ENCODE data around the gene NLRP1.

Gene NLRP1

DNA sequence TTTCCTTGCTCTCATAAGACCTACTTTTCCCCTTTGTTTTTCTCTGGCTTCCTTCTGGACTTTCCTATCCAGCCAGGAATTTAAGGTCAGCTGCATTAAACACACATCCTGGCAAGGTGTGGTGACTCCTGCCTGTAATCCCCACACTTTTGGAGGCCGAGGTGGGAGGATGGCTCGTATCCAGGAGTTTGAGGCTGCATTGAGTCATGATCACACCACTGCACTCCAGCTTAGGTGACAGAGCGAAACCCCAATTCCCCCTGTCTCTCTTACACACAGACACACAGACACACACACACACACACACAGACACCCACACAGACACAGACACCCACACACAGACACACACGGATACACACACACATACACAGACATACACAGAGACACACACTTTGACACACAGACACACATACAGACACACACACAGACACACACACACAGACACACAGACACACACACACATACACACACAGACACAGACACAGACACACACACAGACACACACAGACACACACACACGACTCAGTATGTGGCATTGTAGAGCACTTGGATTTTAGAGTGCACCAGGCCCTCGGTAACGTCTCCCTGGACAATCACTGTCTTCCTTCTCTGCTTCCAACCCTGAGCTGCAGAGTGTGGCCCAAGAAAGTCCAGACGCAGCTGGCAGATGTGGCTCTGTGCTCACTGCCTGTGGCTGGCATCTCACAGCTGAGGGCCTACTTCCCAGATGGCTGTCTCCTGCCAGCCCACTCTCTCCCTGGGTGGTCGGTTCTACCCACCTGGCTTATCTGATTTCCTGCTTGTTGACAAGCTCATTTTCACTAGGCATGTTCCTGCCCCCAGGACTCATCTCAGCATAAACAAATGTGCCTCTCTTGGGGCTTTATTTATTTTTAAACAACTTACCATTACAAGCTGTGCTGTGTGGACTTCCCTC lies 39.0 kb downstream of the NLRP1 start:
- no peaks in the 10 kb centered on the region for H3K27me3 ChIP-seq (ENCODE audit: control insufficient read depth, insufficient read depth, low read length)
- H3K4me3 ChIP-seq (ENCODE audit: low read length) = no peak overlapping the region
- H3K36me3 ChIP-seq (ENCODE audit: control insufficient read depth, low read depth, low read length) = no peaks in the 10 kb centered on the region
- H3K27ac ChIP-seq (ENCODE audit: low read length) = no peak overlapping the region
- H3K9ac ChIP-seq (ENCODE audit: low read length) = no peak overlapping the region
- no peaks in the 10 kb centered on the region for H3K9me3 ChIP-seq (ENCODE audit: control insufficient read depth, low read depth, low read length)
- H3K4me1 ChIP-seq (ENCODE audit: control insufficient read depth, low read depth, low read length) = peaks cover 8% of the 10 kb centered on the region

DNA sequence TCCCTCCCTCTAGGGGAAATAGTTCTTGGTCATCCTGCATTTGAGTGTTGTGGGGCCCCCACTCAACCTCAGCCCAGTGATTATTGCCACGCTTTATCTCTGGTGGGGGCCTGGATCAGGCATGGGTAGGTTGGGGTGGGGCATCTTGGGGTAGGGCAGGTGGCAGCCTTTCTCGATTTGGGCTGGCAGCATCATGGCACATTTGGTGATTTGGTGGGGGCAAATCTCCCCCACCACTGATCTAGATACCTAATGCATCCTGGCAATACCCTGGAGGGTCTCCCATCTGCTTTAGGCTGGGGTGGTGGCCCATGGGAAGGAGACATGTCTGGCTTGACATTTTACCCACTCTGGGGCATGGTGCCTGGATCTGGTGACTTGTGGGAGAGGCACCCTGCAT lies 40.2 kb downstream of the NLRP1 start:
- Histone ChIP-seq H3K4me3 (ENCODE audit: low read length) (no peak overlapping the region), H3K4me1 (ENCODE audit: control insufficient read depth, low read depth, low read length) (peaks cover 8% of the 10 kb centered on the region), H3K9ac (ENCODE audit: low read length) (no peak overlapping the region), H3K9me3 (ENCODE audit: control insufficient read depth, low read depth, low read length) (no peaks in the 10 kb centered on the region), H3K36me3 (ENCODE audit: control insufficient read depth, low read depth, low read length) (no peaks in the 10 kb centered on the region), H3K27ac (ENCODE audit: low read length) (no peak overlapping the region), H3K27me3 (ENCODE audit: control insufficient read depth, insufficient read depth, low read length) (no peaks in the 10 kb centered on the region)

DNA sequence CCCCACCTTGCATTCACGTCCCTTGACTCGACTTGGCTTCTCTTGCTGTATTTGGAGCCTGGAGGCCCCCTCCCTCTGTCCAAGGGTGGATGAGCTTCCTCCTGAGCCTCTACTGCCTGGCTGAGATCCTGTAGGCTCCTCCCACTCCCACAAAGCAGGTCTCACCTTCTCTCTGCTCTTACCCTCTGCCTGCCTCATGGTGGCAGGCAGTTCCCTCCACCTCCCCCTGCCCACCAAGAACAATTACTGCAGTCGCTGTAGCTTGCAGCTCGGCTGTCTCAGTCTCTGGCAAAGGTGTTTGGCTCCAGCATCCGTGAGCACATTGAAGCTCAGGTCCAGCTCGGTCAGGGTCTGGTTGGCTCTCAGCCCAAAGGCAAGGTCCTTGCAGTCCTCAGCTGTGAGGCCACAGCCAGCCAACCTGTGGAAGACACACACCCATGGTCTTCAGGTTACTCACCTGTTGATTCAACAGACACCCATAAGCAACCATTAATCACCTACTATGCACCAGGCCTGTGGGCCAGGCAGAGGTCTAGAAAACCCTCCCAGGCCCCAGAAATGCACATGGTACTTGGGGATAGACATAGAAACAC lies 42.6 kb downstream of the NLRP1 start:
- H3K9ac ChIP-seq (ENCODE audit: low read length) = no peak overlapping the region

DNA sequence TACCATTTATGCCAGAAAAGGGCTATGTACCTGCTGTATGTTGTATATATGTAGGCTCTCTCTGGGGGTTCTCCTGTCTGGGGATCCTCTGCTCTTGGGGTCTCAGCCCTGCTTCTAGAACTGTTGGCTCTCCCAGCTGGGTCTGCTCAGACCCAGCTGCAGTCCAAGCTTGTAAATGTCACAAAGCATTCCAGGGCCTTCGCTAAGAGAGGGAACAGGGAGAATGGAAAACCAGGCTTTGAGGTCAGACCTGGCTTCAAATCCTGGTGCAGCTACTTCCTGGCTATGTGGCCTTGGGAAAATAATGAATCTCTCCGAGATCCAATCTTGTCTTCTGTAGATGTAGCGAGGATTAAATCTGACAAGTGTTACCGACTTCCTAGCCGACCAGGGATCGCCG lies 44.0 kb downstream of the NLRP1 start:
- no peaks in the 10 kb centered on the region for H3K36me3 ChIP-seq (ENCODE audit: control insufficient read depth, low read depth, low read length)

More for the DNA sequence above, 42.6 kb downstream of the NLRP1 start:
- H3K36me3 ChIP-seq (ENCODE audit: control insufficient read depth, low read depth, low read length) = no peaks in the 10 kb centered on the region
- H3K9me3 ChIP-seq (ENCODE audit: control insufficient read depth, low read depth, low read length) = no peaks in the 10 kb centered on the region
- H3K27ac ChIP-seq (ENCODE audit: low read length) = no peak overlapping the region
- H3K4me1 ChIP-seq (ENCODE audit: control insufficient read depth, low read depth, low read length) = peaks cover 8% of the 10 kb centered on the region
- H3K4me3 ChIP-seq (ENCODE audit: low read length) = no peak overlapping the region
- no peaks in the 10 kb centered on the region for H3K27me3 ChIP-seq (ENCODE audit: control insufficient read depth, insufficient read depth, low read length)

DNA sequence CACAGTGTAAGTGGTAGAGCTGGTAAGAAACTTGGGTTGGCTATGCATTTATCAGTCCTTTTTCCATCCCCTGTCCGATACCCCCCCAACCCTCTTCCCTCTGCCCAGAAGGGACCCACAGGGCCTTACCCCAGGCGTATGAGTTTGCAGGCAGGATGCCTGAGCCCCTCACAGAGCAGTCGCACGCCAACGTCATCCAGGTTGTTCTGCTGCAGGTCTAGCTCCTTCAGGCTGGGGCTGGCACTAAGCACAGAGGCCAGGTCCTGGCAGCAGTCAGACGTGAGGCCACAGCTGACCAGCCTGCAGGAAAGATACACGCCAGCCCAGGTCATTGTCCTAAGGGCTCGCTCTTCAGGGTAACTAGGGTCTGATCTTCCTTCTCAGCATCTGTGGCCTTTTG lies 45.0 kb downstream of the NLRP1 start:
- peaks cover 8% of the 10 kb centered on the region for H3K4me1 ChIP-seq (ENCODE audit: control insufficient read depth, low read depth, low read length)
- H3K4me3 ChIP-seq (ENCODE audit: low read length) = no peak overlapping the region
- no peak overlapping the region for H3K27ac ChIP-seq (ENCODE audit: low read length)
- H3K27me3 ChIP-seq (ENCODE audit: control insufficient read depth, insufficient read depth, low read length) = no peaks in the 10 kb centered on the region
- H3K9ac ChIP-seq (ENCODE audit: low read length) = no peak overlapping the region
- no peaks in the 10 kb centered on the region for H3K36me3 ChIP-seq (ENCODE audit: control insufficient read depth, low read depth, low read length)
- H3K9me3 ChIP-seq (ENCODE audit: control insufficient read depth, low read depth, low read length) = no peaks in the 10 kb centered on the region

More for the DNA sequence above, 44.0 kb downstream of the NLRP1 start:
- H3K27ac ChIP-seq (ENCODE audit: low read length) = no peak overlapping the region
- H3K9ac ChIP-seq (ENCODE audit: low read length) = no peak overlapping the region
- H3K4me3 ChIP-seq (ENCODE audit: low read length) = no peak overlapping the region
- H3K9me3 ChIP-seq (ENCODE audit: control insufficient read depth, low read depth, low read length) = no peaks in the 10 kb centered on the region
- H3K27me3 ChIP-seq (ENCODE audit: control insufficient read depth, insufficient read depth, low read length) = no peaks in the 10 kb centered on the region
- H3K4me1 ChIP-seq (ENCODE audit: control insufficient read depth, low read depth, low read length) = peaks cover 8% of the 10 kb centered on the region

DNA sequence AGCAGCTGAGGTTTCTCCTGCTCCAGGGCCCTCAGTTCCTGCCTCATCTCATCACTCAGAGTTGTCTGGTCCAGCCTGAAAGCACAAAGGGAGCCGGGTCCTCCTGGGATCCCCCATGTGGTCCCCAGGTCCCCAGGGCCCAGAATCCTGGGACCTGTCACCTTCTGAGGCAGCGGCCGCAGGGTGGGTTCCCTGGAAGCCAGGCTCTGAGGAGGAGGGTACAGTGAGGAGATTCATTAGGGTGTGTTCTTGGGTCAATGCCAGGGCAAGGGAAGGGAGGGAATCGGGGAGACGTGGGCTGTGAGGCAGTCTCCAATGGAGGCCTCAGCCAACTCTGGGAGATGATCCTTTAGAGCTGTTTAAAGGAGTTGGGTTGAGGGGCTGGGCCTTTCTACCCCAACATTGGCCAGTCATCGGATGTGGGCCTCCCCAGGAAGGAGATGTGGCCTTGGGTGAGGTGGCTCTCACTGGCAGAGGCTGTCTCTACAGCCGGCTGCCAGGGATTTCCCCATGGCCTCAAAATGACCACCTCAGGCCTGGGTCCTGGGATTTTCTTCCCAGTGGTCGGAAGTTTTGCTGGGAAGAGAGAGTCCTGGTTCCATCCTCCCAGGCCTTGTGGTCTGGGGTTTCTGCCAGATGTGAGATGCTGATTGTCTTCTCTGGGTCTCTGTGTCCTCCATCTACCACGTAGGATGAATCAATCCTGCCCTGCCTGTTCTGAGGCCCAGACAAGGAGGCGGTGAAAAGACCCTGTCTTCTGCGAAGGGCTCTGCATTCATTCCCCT lies 47.3 kb downstream of the NLRP1 start:
- Histone ChIP-seq H3K36me3 (ENCODE audit: control insufficient read depth, low read depth, low read length) (no peaks in the 10 kb centered on the region), H3K4me3 (ENCODE audit: low read length) (no peak overlapping the region), H3K4me1 (ENCODE audit: control insufficient read depth, low read depth, low read length) (peaks cover 8% of the 10 kb centered on the region), H3K27ac (ENCODE audit: low read length) (no peak overlapping the region), H3K9ac (ENCODE audit: low read length) (no peak overlapping the region), H3K27me3 (ENCODE audit: control insufficient read depth, insufficient read depth, low read length) (no peaks in the 10 kb centered on the region), H3K9me3 (ENCODE audit: control insufficient read depth, low read depth, low read length) (no peaks in the 10 kb centered on the region)

DNA sequence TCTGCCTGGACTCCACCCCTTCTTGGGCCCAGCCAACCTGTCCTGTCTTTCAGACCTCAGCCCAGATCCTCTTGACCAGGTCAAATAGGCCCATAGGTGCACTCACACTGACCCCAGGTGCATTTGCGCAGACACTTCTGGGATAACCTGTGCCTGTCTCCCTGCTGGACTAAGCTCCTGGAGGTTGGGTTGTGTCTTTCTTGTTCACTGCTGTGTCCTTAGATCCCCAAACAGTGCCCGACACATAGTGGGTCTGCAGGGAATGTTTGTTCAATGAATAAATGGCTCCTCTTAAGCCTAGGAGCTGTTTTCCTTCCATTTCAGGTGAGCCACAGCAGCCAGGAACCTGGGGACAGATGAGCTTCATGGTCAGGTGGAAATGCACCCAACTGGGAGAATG lies 48.9 kb downstream of the NLRP1 start:
- H3K9ac ChIP-seq (ENCODE audit: low read length) = no peak overlapping the region
- no peaks in the 10 kb centered on the region for H3K36me3 ChIP-seq (ENCODE audit: control insufficient read depth, low read depth, low read length)
- H3K27me3 ChIP-seq (ENCODE audit: control insufficient read depth, insufficient read depth, low read length) = no peaks in the 10 kb centered on the region
- H3K4me1 ChIP-seq (ENCODE audit: control insufficient read depth, low read depth, low read length) = no peaks in the 10 kb centered on the region
- no peak overlapping the region for H3K4me3 ChIP-seq (ENCODE audit: low read length)
- no peaks in the 10 kb centered on the region for H3K9me3 ChIP-seq (ENCODE audit: control insufficient read depth, low read depth, low read length)
- H3K27ac ChIP-seq (ENCODE audit: low read length) = no peak overlapping the region

DNA sequence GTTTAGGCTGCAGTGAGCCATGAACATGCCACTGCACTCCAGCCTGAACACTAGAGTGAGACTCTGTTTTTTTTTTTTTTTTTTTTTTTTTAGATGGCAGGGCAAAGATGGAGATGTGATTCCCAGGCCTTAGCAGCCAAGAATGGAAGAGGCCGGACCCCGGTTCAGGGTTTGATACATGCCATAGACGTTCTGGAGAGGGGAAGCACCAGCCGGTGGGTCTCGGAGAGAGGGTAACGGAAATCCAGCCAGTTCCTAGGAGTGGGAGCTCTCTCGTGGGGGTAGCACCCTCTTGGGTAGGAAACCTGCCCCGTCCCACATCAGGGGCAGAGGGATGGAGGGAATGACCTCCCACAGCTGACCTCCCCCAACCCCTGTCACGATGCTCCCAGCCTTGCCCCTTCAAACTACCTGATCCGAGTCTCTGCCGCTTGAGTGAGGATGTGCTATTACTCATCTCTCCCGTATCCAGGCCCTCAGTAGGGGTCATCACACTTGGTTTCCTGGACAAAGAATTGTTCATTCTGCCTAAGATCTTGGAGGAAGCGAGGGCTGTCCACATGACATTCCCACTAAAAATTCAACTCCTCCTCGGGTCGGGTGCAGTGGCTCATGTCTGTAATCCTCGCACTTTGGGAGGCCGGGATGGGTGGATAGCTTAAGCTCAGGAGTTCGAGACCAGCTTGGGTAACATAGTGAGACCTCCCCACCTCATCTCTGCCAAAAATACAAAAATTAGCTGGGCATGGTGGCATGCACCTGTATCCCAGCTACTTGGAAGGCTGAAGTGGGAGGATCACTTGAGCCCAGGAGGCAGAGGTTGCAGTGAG lies 50.6 kb downstream of the NLRP1 start:
- Histone ChIP-seq H3K9me3 (ENCODE audit: control insufficient read depth, low read depth, low read length) (no peaks in the 10 kb centered on the region), H3K27me3 (ENCODE audit: control insufficient read depth, insufficient read depth, low read length) (no peaks in the 10 kb centered on the region), H3K27ac (ENCODE audit: low read length) (no peak overlapping the region), H3K9ac (ENCODE audit: low read length) (no peak overlapping the region), H3K36me3 (ENCODE audit: control insufficient read depth, low read depth, low read length) (no peaks in the 10 kb centered on the region), H3K4me1 (ENCODE audit: control insufficient read depth, low read depth, low read length) (no peaks in the 10 kb centered on the region), H3K4me3 (ENCODE audit: low read length) (no peak overlapping the region)

DNA sequence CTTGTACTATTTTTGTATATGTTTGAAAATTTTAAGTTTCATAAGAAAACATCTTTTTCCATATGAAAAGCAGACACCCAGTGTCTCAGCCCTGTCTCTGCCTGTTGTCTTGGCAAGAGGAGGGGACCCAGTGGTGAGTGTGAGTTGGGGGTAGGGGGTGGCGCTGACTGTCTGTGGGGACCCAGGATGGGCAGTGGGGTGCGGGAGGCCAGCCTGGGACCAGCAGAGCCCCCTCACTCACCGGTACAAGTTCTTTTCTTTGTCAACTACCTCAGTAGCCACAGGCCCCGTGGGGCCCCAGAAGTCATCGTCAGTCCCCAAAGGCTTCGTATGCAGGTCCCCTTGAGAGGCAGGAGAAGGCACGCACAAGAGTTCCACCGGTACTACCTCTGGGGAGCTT lies 51.7 kb downstream of the NLRP1 start:
- H3K9ac ChIP-seq (ENCODE audit: low read length) = no peak overlapping the region
- H3K27ac ChIP-seq (ENCODE audit: low read length) = no peak overlapping the region
- no peaks in the 10 kb centered on the region for H3K27me3 ChIP-seq (ENCODE audit: control insufficient read depth, insufficient read depth, low read length)
- H3K36me3 ChIP-seq (ENCODE audit: control insufficient read depth, low read depth, low read length) = no peaks in the 10 kb centered on the region
- no peaks in the 10 kb centered on the region for H3K9me3 ChIP-seq (ENCODE audit: control insufficient read depth, low read depth, low read length)
- no peaks in the 10 kb centered on the region for H3K4me1 ChIP-seq (ENCODE audit: control insufficient read depth, low read depth, low read length)
- H3K4me3 ChIP-seq (ENCODE audit: low read length) = no peak overlapping the region

DNA sequence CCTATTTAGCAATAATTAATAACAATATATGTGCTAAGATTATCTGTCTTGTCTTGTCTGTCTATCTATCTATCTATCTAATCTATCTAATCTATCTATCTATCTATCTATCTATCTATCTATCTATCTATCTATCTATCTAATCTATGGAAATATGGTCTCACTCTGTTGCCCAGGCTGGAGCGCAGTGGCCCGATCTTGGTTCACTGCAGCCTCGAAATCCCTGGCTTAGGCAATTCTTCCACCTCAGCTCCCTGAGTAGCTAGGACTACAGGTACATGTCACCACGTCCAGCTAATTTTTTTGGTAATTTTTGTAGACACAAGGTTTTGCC lies 53.3 kb downstream of the NLRP1 start:
- no peak overlapping the region for H3K9ac ChIP-seq (ENCODE audit: low read length)
- no peak overlapping the region for H3K27ac ChIP-seq (ENCODE audit: low read length)
- no peaks in the 10 kb centered on the region for H3K9me3 ChIP-seq (ENCODE audit: control insufficient read depth, low read depth, low read length)
- no peak overlapping the region for H3K4me3 ChIP-seq (ENCODE audit: low read length)
- H3K27me3 ChIP-seq (ENCODE audit: control insufficient read depth, insufficient read depth, low read length) = no peaks in the 10 kb centered on the region
- no peaks in the 10 kb centered on the region for H3K4me1 ChIP-seq (ENCODE audit: control insufficient read depth, low read depth, low read length)
- no peaks in the 10 kb centered on the region for H3K36me3 ChIP-seq (ENCODE audit: control insufficient read depth, low read depth, low read length)

All from iPS-18a (cell line).